Uterus (tissue), 2 donors: Measurements from ENCODE around the gene PDE10A.

Experiments
- POLR2A ChIP-seq, 2 donors: fragments of 450-650 bp; IDR thresholded peaks; one replicate each; pipeline ENCODE4 v1.6.1; 2016; ENCODE audit warnings: antibody characterized with exemption in 2 of 2, mild to moderate bottlenecking in 1 of 2, moderate library complexity in 1 of 2
- TF ChIP-seq, protein P1 (sequence below), 4 experiments: fragments of 200-600 bp in 2 of 4; fragments of 450-650 bp in 2 of 4; sonication (generic) in 2 of 4; IDR thresholded peaks; one replicate each; pipeline ENCODE4 v1.5.1; 2016 to 2019; ENCODE audit warnings: antibody characterized with exemption in 4 of 4, mild to moderate bottlenecking in 2 of 4, moderate library complexity in 1 of 4

DNA sequence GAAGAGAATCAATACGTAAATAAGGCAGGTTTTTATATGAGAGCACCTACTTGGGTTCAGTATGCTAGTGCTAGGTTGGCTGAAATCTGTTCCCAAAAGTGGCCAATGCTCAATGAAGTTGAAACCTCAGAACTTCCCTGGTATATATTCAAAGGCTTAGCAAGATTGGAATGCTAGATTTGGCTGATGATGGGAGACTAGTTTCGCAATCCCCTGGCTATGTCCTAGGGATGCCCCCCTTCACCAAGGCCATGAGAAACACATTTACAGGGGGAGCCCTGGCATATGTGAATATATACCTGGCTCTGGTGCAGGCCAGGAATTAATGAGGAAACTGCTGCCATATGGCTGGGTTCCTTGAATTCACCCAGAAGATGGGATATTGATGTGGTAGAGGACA is 211.2 kb downstream of the PDE10A start:
- TF ChIP-seq, protein P1, sequence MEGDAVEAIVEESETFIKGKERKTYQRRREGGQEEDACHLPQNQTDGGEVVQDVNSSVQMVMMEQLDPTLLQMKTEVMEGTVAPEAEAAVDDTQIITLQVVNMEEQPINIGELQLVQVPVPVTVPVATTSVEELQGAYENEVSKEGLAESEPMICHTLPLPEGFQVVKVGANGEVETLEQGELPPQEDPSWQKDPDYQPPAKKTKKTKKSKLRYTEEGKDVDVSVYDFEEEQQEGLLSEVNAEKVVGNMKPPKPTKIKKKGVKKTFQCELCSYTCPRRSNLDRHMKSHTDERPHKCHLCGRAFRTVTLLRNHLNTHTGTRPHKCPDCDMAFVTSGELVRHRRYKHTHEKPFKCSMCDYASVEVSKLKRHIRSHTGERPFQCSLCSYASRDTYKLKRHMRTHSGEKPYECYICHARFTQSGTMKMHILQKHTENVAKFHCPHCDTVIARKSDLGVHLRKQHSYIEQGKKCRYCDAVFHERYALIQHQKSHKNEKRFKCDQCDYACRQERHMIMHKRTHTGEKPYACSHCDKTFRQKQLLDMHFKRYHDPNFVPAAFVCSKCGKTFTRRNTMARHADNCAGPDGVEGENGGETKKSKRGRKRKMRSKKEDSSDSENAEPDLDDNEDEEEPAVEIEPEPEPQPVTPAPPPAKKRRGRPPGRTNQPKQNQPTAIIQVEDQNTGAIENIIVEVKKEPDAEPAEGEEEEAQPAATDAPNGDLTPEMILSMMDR (IDR thresholded peaks at IDR 0.05) = no peak
- TF ChIP-seq POLR2A (IDR thresholded peaks at IDR 0.05) = no peak
